COLO668 (cell line): ENCODE data around the gene CABLES1.

Experiments
- DNase-seq: peaks from one replicate; lab custom pipeline; 2025; ENCODE audit not compliant: unreplicated experiment; lab: John Stamatoyannopoulos, UW

The CABLES1 gene

GRCh38 chr18:23217781-23218180, 82.5 kb downstream of the CABLES1 start:
- DNase-seq: no peak

- no peak for DNase-seq
These were observed 85.1 kb downstream of the CABLES1 start for GRCh38 chr18:23220355-23220754.

- no peak for DNase-seq
These were observed 88.4 kb downstream of the CABLES1 start for GRCh38 chr18:23223641-23224040.

- DNase-seq: no peak
These were observed 90.2 kb downstream of the CABLES1 start for GRCh38 chr18:23225503-23225902.

GRCh38 chr18:23226391-23226790, 91.1 kb downstream of the CABLES1 start:
- no peak for DNase-seq

GRCh38 chr18:23226930-23227725, 91.8 kb downstream of the CABLES1 start:
- peak; percentile 77 for DNase-seq

- DNase-seq: peak; percentile 77
These were observed 92.4 kb downstream of the CABLES1 start for GRCh38 chr18:23227726-23228070.

GRCh38 chr18:23228102-23229061, 93.1 kb downstream of the CABLES1 start:
- DNase-seq: peak; percentile 33

- no peak for DNase-seq
These were observed 94.2 kb downstream of the CABLES1 start for GRCh38 chr18:23229472-23229871.

- DNase-seq: no peak
These were observed 95.4 kb downstream of the CABLES1 start for GRCh38 chr18:23230686-23231085.

- DNase-seq: no peak
These were observed 96.2 kb downstream of the CABLES1 start for GRCh38 chr18:23231340-23232021.

GRCh38 chr18:23232331-23232730, 97.0 kb downstream of the CABLES1 start:
- no peak for DNase-seq

- DNase-seq: no peak
These were observed 99.3 kb downstream of the CABLES1 start for GRCh38 chr18:23234619-23235018.

GRCh38 chr18:23235336-23235735, 100.1 kb downstream of the CABLES1 start:
- DNase-seq: no peak

GRCh38 chr18:23235860-23236259, 100.6 kb downstream of the CABLES1 start:
- no peak for DNase-seq

- DNase-seq: no peak
These were observed 101.7 kb downstream of the CABLES1 start for GRCh38 chr18:23236876-23237468.

GRCh38 chr18:23237524-23238151, 102.4 kb downstream of the CABLES1 start:
- DNase-seq: no peak

GRCh38 chr18:23238152-23238531, 102.9 kb downstream of the CABLES1 start:
- DNase-seq: no peak

- DNase-seq: no peak
These were observed 103.5 kb downstream of the CABLES1 start for GRCh38 chr18:23238651-23239349.

- DNase-seq: no peak
These were observed 104.0 kb downstream of the CABLES1 start for GRCh38 chr18:23239350-23239692.
